Mesendoderm (in vitro differentiated cells): Measurements from ENCODE around the gene PKHD1.

Source experiments
- DNase-seq: peaks from one replicate; pipeline ENCODE4 v3.0.0; 2013
- H2AK5ac ChIP-seq: 2 replicates; pipeline ENCODE4 v1.6.1; 2013; ENCODE audit warnings: low read length, inconsistent platforms
- H2BK120ac ChIP-seq: 2 replicates; pipeline ENCODE4 v1.6.1; 2013; ENCODE audit warnings: low read depth, mild to moderate bottlenecking, low read length, moderate library complexity, mixed read lengths
- H2BK15ac ChIP-seq: replicated peaks from 2 replicates; pipeline ENCODE4 v1.6.1; 2013; ENCODE audit warnings: low read depth, mild to moderate bottlenecking, moderate library complexity
- H2BK5ac ChIP-seq: 2 replicates; pipeline ENCODE4 v1.6.1; 2013; ENCODE audit warnings: low read length, inconsistent platforms
- H3K18ac ChIP-seq: 2 replicates; pipeline ENCODE4 v1.6.1; 2013; ENCODE audit warnings: mild to moderate bottlenecking, low read length, mixed read lengths
- H3K23ac ChIP-seq: one replicate; pipeline ENCODE4 v1.6.1; 2013; ENCODE audit warnings: low read length
- H3K27ac ChIP-seq: 2 replicates; pipeline ENCODE4 v1.5.1; 2013; ENCODE audit warnings: low read depth, mild to moderate bottlenecking, inconsistent platforms, low read length, moderate library complexity
- H3K27me3 ChIP-seq: 2 replicates; pipeline ENCODE4 v1.6.1; 2013; ENCODE audit warnings: low read length, control low read depth, mild to moderate bottlenecking, inconsistent platforms; ENCODE audit not compliant: insufficient read depth, poor library complexity
- H3K36me3 ChIP-seq: 2 replicates; pipeline ENCODE4 v1.6.1; 2013; ENCODE audit warnings: low read length, inconsistent platforms; ENCODE audit not compliant: control insufficient read depth, insufficient read depth
- H3K4ac ChIP-seq: one replicate; pipeline ENCODE4 v1.6.1; 2013; ENCODE audit warnings: low read depth, mild to moderate bottlenecking, low read length, moderate library complexity
- H3K4me1 ChIP-seq: 2 replicates; pipeline ENCODE4 v1.6.1; 2013; ENCODE audit warnings: low read depth, low read length, inconsistent platforms; ENCODE audit not compliant: control insufficient read depth
- H3K4me2 ChIP-seq: 2 replicates; pipeline ENCODE4 v1.6.1; 2013; ENCODE audit warnings: low read length
- H3K4me3 ChIP-seq: 2 replicates; pipeline ENCODE4 v1.5.1; 2013; ENCODE audit warnings: mild to moderate bottlenecking, low read length
- H3K56ac ChIP-seq: one replicate; pipeline ENCODE4 v1.6.1; 2013; ENCODE audit warnings: low read length
- H3K79me1 ChIP-seq: 2 replicates; pipeline ENCODE4 v1.6.1; 2013; ENCODE audit warnings: low read length, inconsistent platforms
- H3K79me2 ChIP-seq: 2 replicates; pipeline ENCODE4 v1.6.1; 2013; ENCODE audit warnings: mild to moderate bottlenecking, low read length; ENCODE audit not compliant: control insufficient read depth, insufficient read depth
- H3K9ac ChIP-seq: 2 replicates; pipeline ENCODE4 v1.6.1; 2013; ENCODE audit warnings: low read length, inconsistent platforms
- H4K5ac ChIP-seq: one replicate; pipeline ENCODE4 v1.6.1; 2013; ENCODE audit warnings: low read length
- H4K8ac ChIP-seq: one replicate; pipeline ENCODE4 v1.6.1; 2013; ENCODE audit warnings: low read depth, mild to moderate bottlenecking, control low read depth, low read length, moderate library complexity
- WGBS: extraction: QIAGEN DNeasy Blood & Tissue Kit; methylation state at CpG from one replicate; pipeline ENCODE4 v1.1.7; 2013; ENCODE audit warnings: low lambda C conversion rate, missing lambda C conversion rate; ENCODE audit not compliant: insufficient coverage; ENCODE audit errors: extremely low coverage; 5-methylcytosine and 5-hydroxymethylcytosine counted together

PKHD1 gene

DNA sequence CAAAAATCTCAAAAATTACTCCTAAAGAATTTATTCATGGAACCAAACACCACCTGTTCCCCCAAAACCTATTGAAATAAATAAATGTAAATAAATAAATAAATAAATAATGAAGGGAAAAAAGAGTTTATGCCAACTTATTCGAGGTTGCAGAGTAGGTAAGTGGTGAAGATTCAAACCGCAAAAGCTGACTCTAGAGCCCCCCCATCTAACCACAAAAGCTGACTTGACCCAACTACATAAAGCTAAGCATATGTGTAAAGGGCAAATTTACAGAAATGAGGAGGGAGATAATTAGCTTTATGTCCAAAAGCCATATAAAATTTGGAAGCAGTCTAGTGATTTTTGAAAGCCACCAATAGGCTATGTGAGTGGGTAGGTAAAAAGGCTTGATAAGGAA, 486.9 kb downstream of the PKHD1 start:
- no CpG with 5 or more reads among the region's 2 CpGs for WGBS
- no peak overlapping the region for H3K56ac ChIP-seq
- no peaks in the 10 kb centered on the region for H3K27me3 ChIP-seq
- no peak overlapping the region for H3K4ac ChIP-seq
- no peak overlapping the region for H2BK5ac ChIP-seq
- no peak overlapping the region for H4K5ac ChIP-seq
- H3K4me1 ChIP-seq, result peaks cover 3% of the 10 kb centered on the region
- H3K18ac ChIP-seq, result no peak overlapping the region
- no peak overlapping the region for H2AK5ac ChIP-seq
- no peak overlapping the region for H4K8ac ChIP-seq
- H3K4me2 ChIP-seq, result no peak overlapping the region
- DNase-seq, result no peak
- H3K23ac ChIP-seq, result no peak overlapping the region
- no peaks in the 10 kb centered on the region for H3K79me1 ChIP-seq
- no peak overlapping the region for H3K27ac ChIP-seq
- no peak overlapping the region for H2BK120ac ChIP-seq
- no peak overlapping the region for H3K4me3 ChIP-seq
- no peak overlapping the region for H2BK15ac ChIP-seq
- no peaks in the 10 kb centered on the region for H3K36me3 ChIP-seq
- H3K9ac ChIP-seq, result no peak overlapping the region
- no peaks in the 10 kb centered on the region for H3K79me2 ChIP-seq

DNA sequence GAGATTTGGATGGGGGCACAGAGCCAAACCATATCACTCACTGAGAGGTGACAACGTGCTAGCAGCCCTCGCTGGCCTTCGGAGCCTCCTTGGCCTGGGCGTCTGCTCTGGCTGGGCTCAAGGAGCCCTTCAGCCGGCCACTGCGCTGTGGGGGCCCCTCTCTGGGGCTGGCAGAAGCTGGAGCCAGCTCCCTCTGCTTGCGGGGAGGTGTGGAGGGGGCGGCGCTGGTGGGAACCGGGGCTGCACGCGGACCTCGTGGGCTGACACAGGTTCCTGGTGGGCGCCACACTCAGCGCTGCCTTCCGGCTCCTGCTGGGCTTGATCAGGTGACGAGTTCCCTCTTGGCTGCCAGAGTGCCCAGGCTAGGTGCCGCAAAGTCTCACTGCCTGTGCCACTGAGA, 489.2 kb downstream of the PKHD1 start:
- H3K27me3 ChIP-seq, result no peaks in the 10 kb centered on the region
- no peak overlapping the region for H3K18ac ChIP-seq
- H3K23ac ChIP-seq, result no peak overlapping the region
- H4K8ac ChIP-seq, result no peak overlapping the region
- no peak overlapping the region for H2BK5ac ChIP-seq
- H3K9ac ChIP-seq, result no peak overlapping the region
- no peak for DNase-seq
- no peak overlapping the region for H3K4me2 ChIP-seq
- H3K79me2 ChIP-seq, result no peaks in the 10 kb centered on the region
- no peak overlapping the region for H4K5ac ChIP-seq
- no peak overlapping the region for H2AK5ac ChIP-seq
- no peak overlapping the region for H2BK120ac ChIP-seq
- H3K56ac ChIP-seq, result no peak overlapping the region
- H3K79me1 ChIP-seq, result no peaks in the 10 kb centered on the region
- WGBS, result no CpG with 5 or more reads among the region's 18 CpGs
- no peak overlapping the region for H3K4me3 ChIP-seq
- H3K4me1 ChIP-seq, result no peaks in the 10 kb centered on the region
- H3K4ac ChIP-seq, result no peak overlapping the region
- no peak overlapping the region for H3K27ac ChIP-seq
- H2BK15ac ChIP-seq, result no peak overlapping the region
- H3K36me3 ChIP-seq, result no peaks in the 10 kb centered on the region

DNA sequence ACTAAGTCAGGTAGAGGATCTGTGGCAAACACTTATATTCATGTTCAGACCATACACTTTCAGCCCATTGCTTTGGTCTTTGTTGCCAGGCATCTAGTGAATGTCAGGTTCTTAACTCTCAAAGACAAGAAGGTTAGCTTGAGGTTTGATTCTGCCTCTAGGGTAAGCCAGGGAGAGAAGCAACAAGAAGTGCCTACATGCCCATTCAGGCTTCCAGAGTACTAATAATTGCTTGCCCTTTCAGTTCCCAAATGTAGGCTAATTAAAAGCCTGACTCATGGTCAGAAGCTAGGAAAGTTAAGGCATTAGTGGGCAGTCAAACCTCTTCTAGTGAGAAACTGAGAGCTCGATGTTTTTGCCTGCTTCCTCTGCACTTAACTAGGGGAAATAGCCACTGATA, 492.4 kb downstream of the PKHD1 start:
- H3K36me3 ChIP-seq, result no peaks in the 10 kb centered on the region
- no peak overlapping the region for H3K4me3 ChIP-seq
- no peak overlapping the region for H3K27ac ChIP-seq
- no CpG with 5 or more reads among the region's 1 CpG for WGBS
- no peaks in the 10 kb centered on the region for H3K79me2 ChIP-seq
- no peak for DNase-seq
- no peaks in the 10 kb centered on the region for H3K4me1 ChIP-seq
- no peak overlapping the region for H2AK5ac ChIP-seq
- no peak overlapping the region for H4K5ac ChIP-seq
- H3K9ac ChIP-seq, result no peak overlapping the region
- no peak overlapping the region for H3K23ac ChIP-seq
- H3K56ac ChIP-seq, result no peak overlapping the region
- no peak overlapping the region for H3K4me2 ChIP-seq
- H3K79me1 ChIP-seq, result no peaks in the 10 kb centered on the region
- H4K8ac ChIP-seq, result no peak overlapping the region
- no peak overlapping the region for H3K4ac ChIP-seq
- H3K27me3 ChIP-seq, result no peaks in the 10 kb centered on the region
- H2BK15ac ChIP-seq, result no peak overlapping the region
- H2BK120ac ChIP-seq, result no peak overlapping the region
- H3K18ac ChIP-seq, result no peak overlapping the region
- H2BK5ac ChIP-seq, result no peak overlapping the region

DNA sequence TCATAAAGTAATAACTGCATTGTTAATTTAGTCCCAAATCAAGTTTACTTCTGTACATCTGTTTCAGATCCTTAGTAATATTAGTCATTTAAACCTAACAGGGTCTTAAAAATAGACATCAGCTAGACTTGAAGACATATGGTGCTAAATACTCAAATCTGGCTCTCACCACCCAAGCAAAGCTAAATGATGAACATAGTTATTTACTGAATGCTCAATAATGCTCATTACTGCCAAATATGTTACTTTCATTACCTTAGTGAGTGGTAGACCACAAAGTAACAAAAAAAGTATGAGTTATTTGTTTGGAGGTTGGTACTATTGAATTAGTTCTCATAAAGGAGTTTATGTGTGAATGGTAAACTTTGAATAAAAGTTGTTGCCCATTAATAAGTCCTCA, 502.1 kb downstream of the PKHD1 start:
- Histone ChIP-seq H3K56ac (no peak overlapping the region), H4K8ac (no peak overlapping the region), H3K9ac (no peak overlapping the region), H3K18ac (no peak overlapping the region), H3K23ac (no peak overlapping the region), H4K5ac (no peak overlapping the region), H2AK5ac (no peak overlapping the region), H3K27me3 (no peaks in the 10 kb centered on the region), H3K4ac (no peak overlapping the region), H3K4me2 (no peak overlapping the region), H3K27ac (no peak overlapping the region), H3K36me3 (no peaks in the 10 kb centered on the region), H2BK5ac (no peak overlapping the region), H3K4me1 (no peaks in the 10 kb centered on the region), H2BK120ac (no peak overlapping the region), H2BK15ac (no peak overlapping the region), H3K4me3 (no peak overlapping the region), H3K79me2 (no peaks in the 10 kb centered on the region), H3K79me1 (no peaks in the 10 kb centered on the region)
- DNase-seq, result no peak

DNA sequence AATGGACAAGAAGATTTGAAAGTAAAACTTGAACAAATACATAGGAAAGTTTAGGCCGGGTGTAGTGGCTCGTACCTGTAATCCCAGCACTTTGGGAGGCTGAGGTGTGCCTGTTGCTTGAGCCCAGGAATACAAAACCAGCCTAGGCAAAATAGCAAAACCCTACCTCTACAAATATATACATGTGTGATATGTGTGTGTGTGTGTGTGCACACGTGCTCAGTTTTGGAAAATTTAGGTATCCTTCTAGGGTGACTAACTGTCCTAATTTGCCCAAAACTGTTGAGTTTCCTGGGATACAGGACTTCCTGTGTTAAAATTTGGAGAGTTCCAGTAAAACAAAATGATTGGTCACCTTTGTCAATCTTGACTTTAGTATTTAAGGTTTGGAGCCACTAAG, 503.2 kb downstream of the PKHD1 start:
- H3K4me2 ChIP-seq, result no peak overlapping the region
- H3K79me1 ChIP-seq, result no peaks in the 10 kb centered on the region
- H3K23ac ChIP-seq, result no peak overlapping the region
- no peaks in the 10 kb centered on the region for H3K36me3 ChIP-seq
- H3K27me3 ChIP-seq, result no peaks in the 10 kb centered on the region
- DNase-seq, result no peak
- H3K4ac ChIP-seq, result no peak overlapping the region
- no peaks in the 10 kb centered on the region for H3K4me1 ChIP-seq
- WGBS, result no CpG with 5 or more reads among the region's 3 CpGs
- H2BK15ac ChIP-seq, result no peak overlapping the region
- no peaks in the 10 kb centered on the region for H3K79me2 ChIP-seq
- no peak overlapping the region for H3K9ac ChIP-seq
- H2AK5ac ChIP-seq, result no peak overlapping the region
- H3K18ac ChIP-seq, result no peak overlapping the region
- H2BK5ac ChIP-seq, result no peak overlapping the region
- no peak overlapping the region for H4K8ac ChIP-seq
- H3K27ac ChIP-seq, result no peak overlapping the region
- no peak overlapping the region for H3K56ac ChIP-seq
- no peak overlapping the region for H2BK120ac ChIP-seq
- no peak overlapping the region for H4K5ac ChIP-seq
- H3K4me3 ChIP-seq, result no peak overlapping the region

DNA sequence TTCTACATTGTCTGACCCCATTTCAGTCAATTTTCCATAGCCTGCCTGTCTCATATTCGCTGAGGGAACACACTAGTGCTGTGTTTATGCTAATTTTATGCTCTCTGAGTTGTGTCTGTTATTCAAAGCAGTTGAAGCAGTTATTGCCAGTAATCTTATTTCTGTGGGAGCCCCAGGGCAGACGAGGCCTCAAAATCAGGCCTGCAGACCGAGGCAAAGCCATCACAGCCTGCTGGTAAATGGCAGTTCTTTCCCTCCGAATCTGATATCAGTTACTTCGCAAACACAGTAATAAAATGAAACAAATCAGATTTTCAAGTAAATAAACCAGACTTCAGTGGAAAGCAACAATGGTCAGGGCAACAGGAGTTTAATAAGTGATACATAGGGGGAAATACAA, 508.4 kb downstream of the PKHD1 start:
- Histone ChIP-seq H3K79me1 (no peaks in the 10 kb centered on the region), H3K4me3 (no peak overlapping the region), H3K79me2 (no peaks in the 10 kb centered on the region), H3K4me2 (no peak overlapping the region), H3K18ac (no peak overlapping the region), H3K56ac (no peak overlapping the region), H3K36me3 (no peaks in the 10 kb centered on the region), H2AK5ac (no peak overlapping the region), H4K5ac (no peak overlapping the region), H3K27me3 (no peaks in the 10 kb centered on the region), H4K8ac (no peak overlapping the region), H3K4me1 (no peaks in the 10 kb centered on the region), H3K9ac (no peak overlapping the region), H3K23ac (no peak overlapping the region), H3K27ac (no peak overlapping the region), H3K4ac (no peak overlapping the region), H2BK5ac (no peak overlapping the region), H2BK15ac (no peak overlapping the region), H2BK120ac (no peak overlapping the region)
- DNase-seq, result no peak
- no CpG with 5 or more reads among the region's 5 CpGs for WGBS
